GM12801 (cell line): Measurements from ENCODE around the gene SORBS2.

Source experiments
- TF ChIP-seq, protein P1 (sequence below): IDR thresholded peaks from one replicate; pipeline ENCODE4 v1.5.1; 2011; ENCODE audit warnings: control low read depth; ENCODE audit not compliant: insufficient read length; ENCODE audit errors: extremely low read depth

The SORBS2 gene

DNA sequence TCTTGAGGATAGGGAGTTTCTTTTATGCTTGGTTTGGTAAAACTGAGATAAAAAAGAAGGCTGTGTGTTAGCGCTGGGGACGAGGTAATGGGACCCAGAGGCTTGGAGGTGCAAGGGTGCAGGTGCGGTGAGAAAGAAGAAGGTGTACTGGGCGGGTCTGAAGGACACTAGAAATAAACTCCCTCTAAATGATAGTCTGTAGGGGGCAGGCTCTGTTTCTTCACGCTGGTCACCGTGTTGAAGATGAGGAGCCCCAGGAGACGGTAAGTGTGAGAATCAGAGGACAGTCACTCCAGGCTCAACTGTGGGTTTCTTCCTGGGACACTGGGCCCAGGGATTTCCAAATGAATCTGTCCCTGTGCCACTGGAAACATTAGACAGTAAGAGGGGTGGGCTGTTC is 131.4 kb downstream of the SORBS2 start:
- TF ChIP-seq, protein P1, sequence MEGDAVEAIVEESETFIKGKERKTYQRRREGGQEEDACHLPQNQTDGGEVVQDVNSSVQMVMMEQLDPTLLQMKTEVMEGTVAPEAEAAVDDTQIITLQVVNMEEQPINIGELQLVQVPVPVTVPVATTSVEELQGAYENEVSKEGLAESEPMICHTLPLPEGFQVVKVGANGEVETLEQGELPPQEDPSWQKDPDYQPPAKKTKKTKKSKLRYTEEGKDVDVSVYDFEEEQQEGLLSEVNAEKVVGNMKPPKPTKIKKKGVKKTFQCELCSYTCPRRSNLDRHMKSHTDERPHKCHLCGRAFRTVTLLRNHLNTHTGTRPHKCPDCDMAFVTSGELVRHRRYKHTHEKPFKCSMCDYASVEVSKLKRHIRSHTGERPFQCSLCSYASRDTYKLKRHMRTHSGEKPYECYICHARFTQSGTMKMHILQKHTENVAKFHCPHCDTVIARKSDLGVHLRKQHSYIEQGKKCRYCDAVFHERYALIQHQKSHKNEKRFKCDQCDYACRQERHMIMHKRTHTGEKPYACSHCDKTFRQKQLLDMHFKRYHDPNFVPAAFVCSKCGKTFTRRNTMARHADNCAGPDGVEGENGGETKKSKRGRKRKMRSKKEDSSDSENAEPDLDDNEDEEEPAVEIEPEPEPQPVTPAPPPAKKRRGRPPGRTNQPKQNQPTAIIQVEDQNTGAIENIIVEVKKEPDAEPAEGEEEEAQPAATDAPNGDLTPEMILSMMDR = no peak

DNA sequence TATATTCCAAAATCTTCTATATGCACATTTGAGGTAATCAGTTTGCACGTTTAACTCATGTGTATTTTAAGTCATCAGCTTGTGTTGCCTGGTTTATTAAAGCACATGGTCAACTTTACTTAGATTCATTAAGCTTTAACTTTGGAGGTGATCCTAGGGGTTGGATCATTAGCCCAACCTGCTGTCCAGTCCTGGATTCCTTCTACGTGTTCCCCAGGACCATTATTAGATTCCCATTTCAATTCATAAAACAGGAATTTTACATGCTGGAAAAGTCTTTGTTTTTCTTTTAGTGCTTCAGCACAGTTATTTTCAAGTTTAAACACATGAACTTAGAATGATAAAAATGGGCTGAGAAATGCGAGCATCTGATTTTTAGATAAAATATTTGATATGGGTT is 132.5 kb downstream of the SORBS2 start:
- TF ChIP-seq, protein P1 = no peak

DNA sequence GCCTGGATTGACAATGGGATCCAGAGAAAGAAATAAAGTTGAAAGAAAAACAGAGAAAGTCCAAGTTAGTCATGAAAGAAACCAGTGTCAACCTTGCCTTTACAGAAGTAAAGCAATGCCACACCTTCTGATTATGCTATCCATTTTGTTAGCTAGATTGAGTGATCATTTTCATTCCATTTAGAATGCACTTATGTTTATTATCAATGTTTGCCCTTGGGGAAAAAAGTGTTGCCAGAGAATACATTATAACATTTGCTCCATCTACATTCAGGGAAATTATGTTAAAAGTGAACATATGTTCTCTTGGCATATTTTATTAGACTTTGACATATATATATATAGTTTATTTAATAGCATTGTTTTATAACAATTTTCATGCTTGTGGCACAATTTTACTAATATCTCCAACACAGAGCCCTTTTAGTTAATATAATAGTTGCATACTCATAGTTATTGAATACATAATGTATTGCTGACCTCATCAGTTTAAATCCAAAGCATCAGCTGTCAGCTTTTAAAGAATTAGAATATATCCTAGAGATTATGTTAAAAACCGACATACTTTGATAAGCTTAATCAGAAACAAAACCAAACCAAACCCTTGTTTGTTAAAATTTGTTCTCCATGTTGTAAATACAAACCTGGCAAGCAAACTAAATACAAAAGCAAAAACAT is 134.2 kb downstream of the SORBS2 start:
- TF ChIP-seq, protein P1 = no peak

DNA sequence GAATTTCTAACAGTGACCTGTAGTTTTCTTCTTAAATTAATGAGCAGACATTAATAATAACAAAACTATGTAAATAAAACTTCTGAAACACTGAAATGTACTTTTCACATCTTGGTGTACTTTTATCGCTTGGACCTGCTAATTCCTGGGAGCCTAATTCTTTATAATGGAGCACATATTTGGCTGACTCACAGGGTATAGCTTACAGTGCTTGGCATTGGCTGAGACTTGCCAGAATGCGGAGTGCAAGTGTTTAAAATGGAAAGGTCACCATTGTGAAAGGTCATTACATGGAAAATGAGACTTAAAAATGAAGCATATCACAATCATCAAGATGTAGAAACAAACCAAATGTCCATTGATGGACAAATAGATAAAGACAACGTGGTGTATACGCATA is 139.4 kb downstream of the SORBS2 start:
- TF ChIP-seq, protein P1 = no peak

DNA sequence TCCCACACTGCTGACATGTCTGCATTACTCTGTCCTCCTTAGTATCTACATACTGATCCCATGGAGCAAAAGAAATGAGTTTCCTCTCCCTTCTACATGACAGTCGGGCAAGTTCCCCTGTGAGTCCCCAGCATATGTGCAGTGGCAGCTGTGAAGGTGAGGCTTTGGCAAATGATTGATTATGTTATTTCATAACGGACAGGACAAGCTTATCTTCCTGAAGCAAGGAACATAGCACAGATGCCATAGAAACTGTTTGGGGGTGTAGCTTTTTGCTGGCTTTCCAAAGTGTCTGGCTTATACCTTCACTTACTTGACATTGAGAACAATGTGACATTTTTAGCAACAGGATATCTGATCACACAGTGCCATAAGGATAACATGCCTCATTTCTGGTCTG is 139.8 kb downstream of the SORBS2 start:
- TF ChIP-seq, protein P1 = no peak

DNA sequence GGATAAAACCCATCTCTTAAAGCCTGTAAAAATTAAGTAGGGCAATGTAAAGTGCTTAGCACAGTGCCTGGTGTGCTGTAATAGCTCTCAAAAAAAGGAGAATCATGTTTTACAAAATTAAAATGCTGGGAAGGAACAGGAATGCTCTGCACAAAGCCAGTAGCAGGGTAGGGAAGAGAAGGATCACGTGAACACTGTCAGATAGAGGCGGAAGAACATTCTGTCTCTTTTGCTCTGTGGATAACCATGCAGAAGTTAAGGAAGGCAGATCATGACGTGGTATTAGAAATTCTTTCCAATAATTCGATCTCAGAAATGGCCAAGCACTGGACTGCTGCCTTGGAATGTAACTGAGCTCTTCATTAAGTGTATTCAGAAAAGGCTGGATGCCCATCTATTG is 140.5 kb downstream of the SORBS2 start:
- TF ChIP-seq, protein P1 = no peak

DNA sequence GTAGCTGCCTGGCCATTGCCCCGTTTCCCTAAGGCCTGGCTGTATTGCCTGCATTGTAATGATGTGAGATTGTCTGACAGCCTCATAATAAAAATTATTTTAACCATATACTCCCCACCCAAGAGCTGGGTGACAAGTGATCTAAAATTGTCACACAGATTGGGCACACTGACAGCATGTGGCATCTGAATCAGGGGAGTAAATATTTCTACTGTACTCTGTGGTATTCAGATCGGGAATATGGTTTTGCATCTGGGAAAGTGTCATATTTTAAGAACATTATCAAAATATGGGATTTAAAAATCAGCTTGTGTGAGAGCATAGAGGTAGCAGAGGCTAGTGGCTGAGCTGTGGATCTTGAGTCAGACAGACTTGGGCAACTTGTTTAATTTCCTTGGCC is 140.9 kb downstream of the SORBS2 start:
- TF ChIP-seq, protein P1 = no peak
